Skeletal muscle tissue (tissue), 4 donors: Measurements from ENCODE around the gene POLR1F. TPM values are rescaled to one million over a fixed set of nuclear protein-coding genes. Genes with fewer than 3 reads are reported as not detected.

Source experiments
- H3K27ac ChIP-seq: one replicate; pipeline ENCODE4 v1.7.0; 2013; ENCODE audit warnings: mild to moderate bottlenecking, low read depth, low read length, inconsistent platforms
- H3K27me3 ChIP-seq, 3 donors: one replicate each; pipeline ENCODE4 v1.7.0; 2013; ENCODE audit warnings: low read length in 3 of 3; ENCODE audit not compliant: control insufficient read depth in 3 of 3, insufficient read depth in 3 of 3
- H3K36me3 ChIP-seq, 3 donors: one replicate each; pipeline ENCODE4 v1.7.0; 2013; ENCODE audit warnings: low read length in 3 of 3; ENCODE audit not compliant: control insufficient read depth in 3 of 3, insufficient read depth in 3 of 3
- H3K4me1 ChIP-seq, 3 donors: one replicate each; pipeline ENCODE4 v1.7.0; 2013; ENCODE audit warnings: low read length in 3 of 3, mild to moderate bottlenecking in 3 of 3; ENCODE audit not compliant: control insufficient read depth in 3 of 3, insufficient read depth in 3 of 3
- H3K4me3 ChIP-seq, 3 donors: one replicate each; pipeline ENCODE4 v1.7.0; 2013; ENCODE audit warnings: low read length in 3 of 3
- H3K9ac ChIP-seq, 3 donors: one replicate each; pipeline ENCODE4 v1.7.0; 2013; ENCODE audit warnings: low read length in 3 of 3, mild to moderate bottlenecking in 3 of 3, moderate library complexity in 2 of 3, low read depth in 1 of 3
- H3K9me3 ChIP-seq, 3 donors: one replicate each; pipeline ENCODE4 v1.7.0; 2013; ENCODE audit warnings: low read length in 3 of 3; ENCODE audit not compliant: control insufficient read depth in 3 of 3
- total RNA-seq: library from RNA; depleted of rRNA; stranded (reverse); fragments of >200 nt; gene quantifications from one replicate; pipeline ENCODE4 v1.2.3, GENCODE V29; 2014
- donor health status: Osteomylitis.

POLR1F gene, protein sequence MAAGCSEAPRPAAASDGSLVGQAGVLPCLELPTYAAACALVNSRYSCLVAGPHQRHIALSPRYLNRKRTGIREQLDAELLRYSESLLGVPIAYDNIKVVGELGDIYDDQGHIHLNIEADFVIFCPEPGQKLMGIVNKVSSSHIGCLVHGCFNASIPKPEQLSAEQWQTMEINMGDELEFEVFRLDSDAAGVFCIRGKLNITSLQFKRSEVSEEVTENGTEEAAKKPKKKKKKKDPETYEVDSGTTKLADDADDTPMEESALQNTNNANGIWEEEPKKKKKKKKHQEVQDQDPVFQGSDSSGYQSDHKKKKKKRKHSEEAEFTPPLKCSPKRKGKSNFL
- total RNA-seq: 9.4 TPM

DNA sequence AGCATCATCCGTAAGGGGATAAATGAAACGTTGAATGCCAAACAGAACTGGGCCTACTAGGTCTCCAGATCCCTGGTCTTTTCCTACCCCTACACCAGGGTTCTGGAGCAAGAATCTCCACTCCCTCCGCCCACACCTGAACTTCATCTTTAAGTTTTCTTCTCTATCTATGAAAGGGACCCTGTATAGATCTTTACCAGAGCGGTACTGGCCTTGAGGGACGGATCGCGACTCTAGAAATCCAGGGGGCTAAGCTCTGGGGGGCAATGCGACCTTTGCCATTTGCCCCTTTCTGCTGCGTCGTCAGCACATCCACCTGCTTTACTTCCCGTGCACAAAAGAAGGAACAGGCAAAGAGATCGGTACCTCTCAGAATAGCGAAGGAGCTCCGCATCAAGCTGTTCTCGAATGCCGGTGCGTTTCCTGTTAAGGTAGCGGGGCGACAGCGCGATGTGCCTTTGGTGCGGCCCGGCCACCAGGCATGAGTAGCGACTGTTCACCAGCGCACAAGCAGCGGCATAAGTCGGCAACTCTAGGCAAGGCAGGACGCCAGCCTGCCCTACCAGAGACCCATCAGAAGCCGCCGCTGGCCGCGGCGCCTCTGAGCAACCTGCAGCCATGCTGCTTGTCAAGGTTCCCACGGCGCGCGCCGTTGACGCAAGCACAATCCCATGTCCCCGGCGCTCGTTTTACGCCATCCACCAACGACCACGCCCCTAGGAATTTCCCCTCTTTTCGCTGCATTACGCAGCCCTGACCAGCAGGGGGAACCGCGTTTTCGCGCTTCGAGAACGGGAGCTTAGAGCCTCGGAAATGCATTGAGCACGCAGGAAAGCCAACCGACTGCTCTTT, at the start of gene POLR1F:
POLR1F (minus strand) TSS at position 641 of the 852 bp plus-strand sequence; CDS start at position 620, 21 bp downstream.
- H3K9ac ChIP-seq: peak within 1 kb of the TSS; percentile 91 to 94 (median 92)
- H3K27me3 ChIP-seq: no peaks in the 10 kb centered on the region
- peak within 1 kb of the TSS; percentile 53 for H3K27ac ChIP-seq
- peak within 1 kb of the TSS; percentile 97 to 99 (median 99) for H3K4me3 ChIP-seq
- H3K36me3 ChIP-seq: no peaks in the 10 kb centered on the region
- no peaks in the 10 kb centered on the region for H3K9me3 ChIP-seq
- H3K4me1 ChIP-seq: peaks cover 7 to 27% (median 18%) of the 10 kb centered on the region in 3 donors

DNA sequence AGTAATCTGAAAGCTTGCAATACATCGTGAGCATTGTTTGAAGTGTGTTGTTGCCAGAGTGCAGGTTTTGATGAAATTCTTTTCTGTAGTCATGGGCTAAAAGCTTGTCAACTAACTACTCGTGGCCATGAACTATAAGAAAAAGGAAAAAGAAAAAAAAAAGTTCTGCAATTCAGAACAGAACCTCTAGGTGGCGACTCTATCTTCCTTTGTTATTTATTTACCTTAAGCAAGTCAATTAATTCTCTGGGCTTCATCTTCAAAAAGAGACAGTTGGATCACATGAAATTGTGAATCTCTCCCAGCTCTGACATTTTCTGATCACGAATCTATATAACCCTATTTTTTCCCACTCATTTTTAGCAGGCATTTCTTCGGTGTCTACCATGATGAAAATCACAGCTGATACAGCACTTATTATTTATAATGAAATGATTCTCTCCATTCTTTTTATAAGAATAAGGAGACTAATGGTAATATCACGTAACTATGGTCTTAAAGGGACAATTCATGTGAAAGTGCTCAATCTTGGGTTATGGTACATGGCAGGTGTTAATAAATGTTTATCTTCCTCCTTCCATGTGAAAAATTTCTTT, 45.8 kb upstream of the POLR1F start:
- no peaks in the 10 kb centered on the region for H3K27me3 ChIP-seq
- no peaks in the 10 kb centered on the region for H3K4me1 ChIP-seq
- no peak overlapping the region for H3K4me3 ChIP-seq
- no peaks in the 10 kb centered on the region for H3K36me3 ChIP-seq
- no peak overlapping the region for H3K9ac ChIP-seq
- H3K9me3 ChIP-seq: no peaks in the 10 kb centered on the region
- no peak overlapping the region for H3K27ac ChIP-seq

DNA sequence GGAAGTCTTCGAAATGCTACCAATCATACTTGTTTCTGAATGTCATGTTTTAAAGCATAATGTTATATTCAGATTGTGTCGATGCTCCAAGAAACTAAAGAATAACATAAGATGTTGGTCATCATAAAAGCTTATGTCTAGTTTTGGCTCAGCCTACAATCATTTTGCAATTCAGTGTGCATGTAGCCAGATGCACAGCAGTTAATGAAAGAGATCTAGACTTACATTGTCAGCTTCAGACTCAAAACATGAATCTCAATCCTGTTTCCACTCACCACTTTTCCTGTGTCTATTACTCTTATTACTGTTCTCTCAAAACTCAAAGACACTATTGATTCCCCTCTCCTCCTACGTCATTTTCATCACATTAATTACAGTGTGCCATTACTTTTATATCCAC, 43.2 kb upstream of the POLR1F start:
- Histone ChIP-seq H3K9me3 (no peaks in the 10 kb centered on the region), H3K4me3 (no peak overlapping the region), H3K27ac (no peak overlapping the region), H3K36me3 (no peaks in the 10 kb centered on the region), H3K27me3 (no peaks in the 10 kb centered on the region), H3K4me1 (no peaks in the 10 kb centered on the region), H3K9ac (no peak overlapping the region)

DNA sequence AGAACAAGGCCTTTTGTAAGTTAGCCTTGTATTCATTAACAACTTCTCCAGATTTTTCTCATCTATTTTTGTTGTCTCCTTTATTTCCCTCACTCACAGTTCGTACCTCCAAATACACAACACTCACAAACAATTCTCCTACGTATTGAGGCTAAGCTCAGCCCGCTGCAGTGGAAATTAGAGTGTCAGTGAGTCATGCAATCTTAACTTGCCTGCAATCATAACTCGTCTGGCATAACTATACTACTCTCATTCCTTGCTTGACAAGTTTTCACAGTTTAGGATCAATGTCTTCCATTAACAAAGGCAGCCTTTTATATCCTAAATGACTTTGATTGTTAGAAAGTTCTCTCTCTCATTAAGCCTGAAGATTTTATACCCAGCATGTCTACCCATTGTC, 40.8 kb upstream of the POLR1F start:
- H3K27ac ChIP-seq: no peak overlapping the region
- H3K36me3 ChIP-seq: no peaks in the 10 kb centered on the region
- H3K9me3 ChIP-seq: no peaks in the 10 kb centered on the region
- H3K4me3 ChIP-seq: no peak overlapping the region
- H3K4me1 ChIP-seq: no peaks in the 10 kb centered on the region
- H3K27me3 ChIP-seq: no peaks in the 10 kb centered on the region
- no peak overlapping the region for H3K9ac ChIP-seq

- no peak overlapping the region for H3K9ac ChIP-seq
- H3K4me1 ChIP-seq: no peaks in the 10 kb centered on the region
- H3K4me3 ChIP-seq: no peak overlapping the region
Measured at GRCh38 chr7:19747740-19748339, 39.0 kb upstream of the POLR1F start.

DNA sequence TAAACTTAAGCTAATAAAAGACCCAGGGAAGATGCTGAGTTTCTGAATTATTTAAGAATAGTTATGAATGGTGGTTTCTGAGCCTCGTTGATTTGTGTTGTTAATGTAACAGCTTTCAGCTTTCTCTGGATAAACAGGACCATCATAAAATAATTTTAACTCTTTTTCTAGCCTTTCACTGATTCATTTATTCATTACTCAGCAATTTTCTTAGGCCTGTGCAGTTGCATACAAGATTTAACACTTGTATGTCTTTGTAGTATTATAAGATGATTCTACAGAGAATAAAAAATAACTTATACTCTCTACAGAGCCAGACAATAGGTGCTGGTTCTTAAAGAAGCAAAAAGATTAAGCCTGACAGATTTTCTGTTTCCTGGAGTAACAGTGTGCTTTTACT, 35.2 kb upstream of the POLR1F start:
- Histone ChIP-seq H3K4me1 (no peaks in the 10 kb centered on the region), H3K9me3 (no peaks in the 10 kb centered on the region), H3K4me3 (no peak overlapping the region), H3K9ac (no peak overlapping the region), H3K36me3 (no peaks in the 10 kb centered on the region), H3K27me3 (no peaks in the 10 kb centered on the region), H3K27ac (no peak overlapping the region)

More at GRCh38 chr7:19747740-19748339, 39.0 kb upstream of the POLR1F start:
- H3K27me3 ChIP-seq: no peaks in the 10 kb centered on the region
- H3K36me3 ChIP-seq: no peaks in the 10 kb centered on the region
- no peak overlapping the region for H3K27ac ChIP-seq
- no peaks in the 10 kb centered on the region for H3K9me3 ChIP-seq

GRCh38 chr7:19728716-19729115, 19.9 kb upstream of the POLR1F start:
- Histone ChIP-seq H3K36me3 (no peaks in the 10 kb centered on the region), H3K27me3 (no peaks in the 10 kb centered on the region), H3K9ac (no peak overlapping the region), H3K4me3 (no peak overlapping the region), H3K9me3 (no peaks in the 10 kb centered on the region), H3K4me1 (no peaks in the 10 kb centered on the region), H3K27ac (no peak overlapping the region)

- Histone ChIP-seq H3K9ac (no peak overlapping the region), H3K4me1 (no peaks in the 10 kb centered on the region), H3K4me3 (no peak overlapping the region), H3K27me3 (no peaks in the 10 kb centered on the region), H3K27ac (no peak overlapping the region), H3K9me3 (no peaks in the 10 kb centered on the region), H3K36me3 (no peaks in the 10 kb centered on the region)
Measured at GRCh38 chr7:19725770-19726169, 16.9 kb upstream of the POLR1F start.

DNA sequence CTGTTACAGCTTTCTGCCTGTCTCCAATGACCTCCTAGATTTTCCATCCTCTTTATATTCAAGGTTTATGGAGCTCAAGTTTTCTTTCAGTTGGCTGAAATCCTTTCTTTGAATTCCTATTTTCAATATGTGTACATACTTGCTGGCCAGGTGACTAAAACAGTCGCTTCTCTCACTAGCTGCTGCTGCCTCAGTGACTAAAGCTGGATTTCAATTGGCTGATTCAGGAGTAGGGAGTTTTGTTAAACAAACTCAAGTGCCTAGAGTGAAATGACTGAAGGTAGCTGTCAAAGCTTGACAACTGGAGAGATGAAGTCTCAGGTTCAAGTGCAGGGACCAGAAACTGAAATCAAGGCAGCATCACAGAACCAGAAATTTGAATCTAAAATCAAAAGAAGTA, 6.7 kb upstream of the POLR1F start:
- Histone ChIP-seq H3K9me3 (no peaks in the 10 kb centered on the region), H3K9ac (no peak overlapping the region)

More for the DNA sequence above, 6.7 kb upstream of the POLR1F start:
- Histone ChIP-seq H3K27ac (no peak overlapping the region), H3K27me3 (peaks cover 0 to 2% (median 0%) of the 10 kb centered on the region in 3 donors), H3K4me3 (no peak overlapping the region), H3K4me1 (no peaks in the 10 kb centered on the region), H3K36me3 (no peaks in the 10 kb centered on the region)
